ENCODE results near the gene NOX1.

The NOX1 gene

DNA sequence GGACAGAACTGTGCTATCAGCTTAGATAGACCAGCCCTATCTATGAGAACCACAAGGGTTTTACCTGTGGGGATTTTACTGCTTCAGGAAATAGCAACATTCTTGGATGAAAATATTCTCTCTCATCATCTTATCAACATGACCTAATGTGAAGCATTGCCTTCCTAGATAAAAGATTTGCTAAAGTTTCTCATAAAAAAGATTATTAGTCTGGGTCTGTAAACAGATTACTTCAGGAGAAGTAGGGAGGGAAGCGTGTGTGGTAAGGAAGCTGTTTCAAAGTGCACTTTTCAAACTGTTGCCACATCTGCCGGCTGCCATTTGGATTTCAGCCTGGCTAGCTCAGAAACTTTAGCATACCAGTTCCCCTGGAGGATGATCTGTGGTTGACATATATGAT, at the start of gene NOX1:
Gene NOX1 (minus strand): TSS at position 35 of the 400 bp plus-strand sequence. CDS start 220 bp downstream, outside the sequence.
- DNase-seq = no peak

DNA sequence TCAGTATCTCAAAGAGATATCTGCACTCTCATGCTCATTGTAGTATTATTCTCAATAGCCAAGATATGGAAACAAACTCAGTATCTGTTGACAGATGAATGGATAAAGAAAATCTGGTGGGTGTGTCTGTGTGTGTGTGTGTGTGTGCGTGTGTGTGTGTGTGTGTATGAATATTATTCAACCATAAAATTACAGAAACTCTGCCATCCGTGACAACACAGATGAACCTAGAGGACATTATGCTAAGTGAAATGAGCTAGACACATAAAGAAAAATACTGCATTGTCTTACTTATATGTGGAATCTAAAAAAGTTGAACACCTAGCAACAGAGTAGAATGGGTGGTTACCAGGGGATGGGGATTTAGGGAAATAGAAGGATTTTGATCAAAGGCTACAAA, 41.4 kb upstream of the NOX1 start:
- no peak for DNase-seq

DNA sequence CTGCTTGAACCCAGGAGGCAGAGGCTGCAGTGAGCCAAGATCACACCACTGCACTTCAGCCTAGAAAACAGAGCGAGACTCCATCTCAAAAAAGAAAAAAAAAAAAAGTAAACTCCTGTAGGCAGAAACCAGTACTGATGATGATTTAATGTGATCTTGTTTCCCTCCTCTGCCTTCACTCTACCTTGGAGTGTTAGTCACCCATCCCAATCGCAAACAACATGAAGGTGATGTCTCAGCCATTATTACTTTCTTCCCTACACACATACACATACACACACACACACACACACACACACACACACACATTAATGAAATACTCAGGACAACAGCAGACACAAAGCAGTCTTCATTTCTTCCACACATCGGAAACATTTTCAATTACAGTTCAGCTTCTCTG, 39.0 kb upstream of the NOX1 start:
- no peak for DNase-seq

- DNase-seq = no peak
These were observed 37.6 kb upstream of the NOX1 start for GRCh38 chrX:100911731-100912130.

DNA sequence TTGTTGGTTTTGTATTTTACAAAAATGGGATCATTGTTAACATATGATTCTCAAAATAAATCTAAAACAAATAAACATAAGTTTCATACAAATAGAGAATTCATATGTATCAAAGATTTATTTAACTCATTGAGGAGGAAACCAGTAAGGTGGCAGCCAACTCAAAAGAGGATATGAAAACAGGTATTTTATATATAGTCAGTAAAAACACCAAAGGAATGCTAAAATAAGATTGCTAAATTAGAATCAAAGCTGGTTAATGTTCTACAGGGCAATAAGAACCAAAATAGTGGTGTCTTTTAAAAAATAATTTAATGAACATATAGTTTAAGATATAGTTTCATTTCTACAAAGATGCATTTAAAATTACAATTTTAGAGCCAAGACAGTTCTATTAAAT, 31.5 kb upstream of the NOX1 start:
- no peak for DNase-seq

DNA sequence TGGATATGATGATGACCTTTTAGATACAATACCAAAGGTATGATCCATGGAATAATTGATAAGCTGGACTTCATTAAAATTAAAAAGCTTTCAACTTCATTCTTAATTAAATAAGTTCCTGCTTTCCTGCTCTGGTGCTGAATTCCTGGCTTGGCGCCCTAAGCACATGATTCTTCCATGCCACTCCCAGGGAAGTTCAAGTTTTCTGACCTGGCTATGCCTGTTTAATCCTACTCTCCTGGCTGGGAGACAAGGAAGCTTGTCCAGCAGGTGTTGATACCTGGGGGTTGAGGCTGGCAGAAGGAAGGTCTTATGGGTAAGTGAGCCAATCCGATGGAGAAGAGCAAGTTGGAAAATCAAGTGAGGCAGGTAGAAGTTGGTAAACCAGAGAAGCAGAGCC, 30.3 kb upstream of the NOX1 start:
- DNase-seq = no peak

DNA sequence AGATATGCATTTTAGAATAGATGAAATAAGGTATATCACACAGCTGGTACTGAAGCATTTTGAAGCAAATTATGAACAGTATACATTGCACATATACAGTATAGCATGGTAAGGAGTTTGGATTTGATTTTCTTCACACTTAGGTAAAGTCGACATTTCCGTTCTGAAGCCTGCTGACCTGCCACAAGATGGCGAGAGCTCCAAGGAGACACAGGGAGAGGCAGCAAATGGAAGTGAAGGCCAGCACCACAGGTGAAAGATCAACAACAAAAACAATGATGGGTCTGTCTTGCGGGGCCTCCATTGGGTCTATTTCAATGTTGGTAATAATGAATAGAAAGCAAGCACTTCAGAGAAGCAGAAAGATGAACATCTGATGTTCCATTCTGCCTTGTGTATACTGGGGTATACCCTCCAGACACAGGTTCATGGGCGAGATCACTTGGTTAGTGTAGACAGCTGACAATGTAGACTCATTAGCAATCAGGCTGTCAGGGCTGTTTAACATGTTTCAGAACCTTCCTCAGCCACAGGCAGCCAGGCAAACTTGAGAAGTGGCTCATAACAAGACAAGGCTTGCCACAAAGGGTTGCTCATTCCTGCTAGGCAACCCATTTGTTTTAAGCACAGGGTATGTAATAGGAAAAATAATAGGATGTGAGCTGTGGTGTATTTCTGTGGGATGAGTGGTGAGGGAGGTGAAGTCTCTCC, 21.4 kb upstream of the NOX1 start:
- DNase-seq = no peak

GRCh38 chrX:100883654-100884053, 9.5 kb upstream of the NOX1 start:
- DNase-seq = no peak

GRCh38 chrX:100880368-100880767, 6.2 kb upstream of the NOX1 start:
- DNase-seq = no peak

- DNase-seq = no peak
These were observed 2.3 kb downstream of the NOX1 start for GRCh38 chrX:100871594-100872560.

GRCh38 chrX:100870527-100870926, 3.6 kb downstream of the NOX1 start:
- DNase-seq = no peak

DNA sequence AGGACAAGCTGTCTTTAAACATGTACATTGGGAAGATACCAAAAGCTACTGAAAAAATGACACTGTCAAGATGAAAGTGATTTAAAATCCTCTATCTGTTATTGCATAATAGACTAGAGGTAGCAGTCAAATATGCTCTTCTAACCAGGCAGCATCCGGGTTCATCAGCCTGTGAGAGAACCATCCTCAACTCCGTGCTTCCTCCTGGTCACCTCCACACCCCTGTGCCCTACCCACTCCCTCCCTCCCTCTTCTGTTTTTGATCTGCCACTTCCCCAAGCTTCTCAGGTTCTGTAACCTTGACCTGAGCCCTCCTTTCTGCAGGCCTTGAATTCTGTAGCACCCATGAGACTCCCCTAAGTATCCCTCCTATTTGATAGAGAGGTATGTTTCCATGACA, 5.9 kb downstream of the NOX1 start:
- DNase-seq = no peak

DNA sequence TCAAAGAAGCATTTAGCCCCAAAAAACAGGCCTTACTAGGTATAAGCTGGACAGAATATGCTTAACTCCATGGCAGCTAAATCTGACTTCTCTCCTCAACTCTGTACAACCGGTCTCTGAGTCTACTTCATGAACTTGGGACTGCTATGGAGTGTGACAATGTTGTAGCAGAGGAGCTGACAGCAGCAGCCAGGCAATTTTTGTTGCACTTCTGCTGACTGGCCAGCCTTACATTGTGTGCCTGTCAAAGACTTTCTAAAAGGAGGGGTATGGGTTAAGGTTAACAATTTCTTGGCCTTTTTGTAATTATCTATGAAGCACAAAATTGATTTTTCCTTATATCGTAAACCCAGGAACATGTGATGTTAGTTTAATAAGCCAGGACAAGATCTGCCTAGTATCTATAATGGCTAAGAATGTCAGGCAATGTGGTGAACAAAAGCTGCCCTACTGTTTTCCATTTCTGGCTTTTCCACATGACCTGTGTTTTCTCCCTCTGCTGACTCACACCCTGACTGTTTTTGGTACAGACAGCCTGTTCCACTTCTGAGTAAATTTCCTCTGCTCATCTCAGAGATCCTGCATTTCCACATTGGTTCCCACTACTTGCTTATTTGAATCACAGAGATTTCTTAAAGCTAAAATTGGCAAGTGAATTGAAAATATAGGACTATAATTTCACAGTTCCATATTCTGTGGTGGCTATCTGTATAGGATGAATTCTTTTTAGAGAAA, 9.3 kb downstream of the NOX1 start:
- no peak for DNase-seq

GRCh38 chrX:100863326-100863864, 10.8 kb downstream of the NOX1 start:
- DNase-seq = no peak

DNA sequence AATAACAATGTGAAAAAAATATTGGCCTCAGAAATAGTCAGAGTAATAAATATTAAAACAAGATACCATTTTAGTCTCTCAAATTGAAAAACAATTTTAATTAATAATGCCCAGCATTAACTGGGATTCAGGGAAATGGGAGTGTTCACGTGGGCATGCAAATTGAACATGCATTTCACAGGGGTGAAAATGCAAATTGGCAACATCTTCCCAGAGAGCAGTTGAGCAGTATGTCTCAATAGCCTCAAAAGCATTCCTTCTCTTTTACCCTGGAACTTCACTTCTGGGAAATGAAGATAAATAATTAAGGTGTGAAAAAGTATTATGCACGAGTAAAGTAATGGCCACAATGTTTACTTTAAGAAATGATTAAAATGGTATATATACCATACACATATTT, 21.3 kb downstream of the NOX1 start:
- DNase-seq = no peak

GRCh38 chrX:100850317-100850716, 23.8 kb downstream of the NOX1 start:
- no peak for DNase-seq

GRCh38 chrX:100831219-100831946, 42.8 kb downstream of the NOX1 start:
- DNase-seq = no peak

DNA sequence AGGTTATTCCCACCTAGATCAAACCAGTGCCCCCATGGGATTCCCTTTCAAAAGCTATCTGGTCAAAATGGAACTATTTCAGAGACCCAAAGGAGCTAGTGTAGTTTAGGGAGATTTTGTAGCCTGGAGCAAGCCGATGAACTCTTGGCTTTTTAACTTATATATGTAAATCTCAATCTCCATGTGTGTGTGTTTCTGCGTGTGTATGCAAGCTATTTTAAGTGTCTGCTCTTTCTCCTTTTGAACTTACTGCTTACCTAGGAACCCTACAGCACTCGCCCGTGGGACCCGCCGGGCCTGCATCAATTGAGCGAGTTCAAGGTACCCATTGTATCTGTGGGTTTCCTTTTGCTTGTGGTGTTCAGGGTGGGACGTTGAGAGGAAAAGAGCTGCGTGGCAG, 43.6 kb downstream of the NOX1 start:
- no peak for DNase-seq

DNA sequence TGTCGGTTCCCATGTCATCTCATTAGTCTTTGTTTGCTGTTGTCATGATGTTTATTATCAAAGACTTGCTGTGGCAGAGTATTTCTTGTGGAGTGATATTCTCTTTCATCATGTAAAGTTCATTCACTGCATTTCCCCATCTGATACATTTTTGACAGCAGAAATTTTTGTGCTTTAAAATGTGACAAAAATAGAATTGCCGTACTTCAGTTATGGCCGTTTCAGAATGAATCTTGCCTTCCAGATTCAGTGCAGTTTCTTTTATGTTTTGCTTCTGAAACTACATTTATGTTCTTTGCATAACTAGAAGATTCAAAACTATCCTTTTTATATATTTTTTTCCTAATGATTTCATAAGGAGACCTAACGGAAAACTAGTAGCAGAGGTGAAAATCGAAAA, 44.0 kb downstream of the NOX1 start:
- no peak for DNase-seq

DNA sequence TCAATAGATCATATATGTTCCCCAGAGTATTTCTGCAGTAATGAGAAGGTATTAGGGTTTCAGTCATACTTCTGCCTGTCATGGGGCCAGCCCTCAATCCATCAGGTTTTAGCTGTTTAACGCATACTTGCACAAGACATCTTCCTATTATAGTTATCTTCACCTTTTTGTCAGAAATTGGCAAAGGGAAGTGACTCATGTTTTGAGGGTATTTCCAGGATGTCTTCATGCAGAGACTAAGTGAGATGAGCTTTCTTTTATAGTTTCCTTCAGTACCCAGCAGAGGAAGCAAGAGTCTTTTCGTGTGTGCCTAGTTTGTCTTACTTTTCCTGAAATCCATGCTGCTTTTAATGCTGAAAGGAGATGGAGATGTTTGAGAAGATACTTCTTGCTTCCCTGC, 44.4 kb downstream of the NOX1 start:
- peak in 1 of 2 experiments; percentile 3 for DNase-seq

- peak; percentile 65 to 69 for DNase-seq
These were observed 54.1 kb downstream of the NOX1 start, which contains the start of gene CSTF2 for GRCh38 chrX:100819837-100820666. Gene CSTF2, plus strand, starts transcription at chrX:100820391. Its CDS starts 26 bp downstream, at chrX:100820417.

GRCh38 chrX:100819534-100819836, 54.7 kb downstream of the NOX1 start:
- DNase-seq = peak in 1 of 2 experiments; percentile 55
